Gastrocnemius medialis (tissue), 4 donors: ENCODE data around the gene THSD7A.

Experiments used
- CTCF ChIP-seq, 5 experiments: fragments of 450-650 bp in 3 of 5; fragments of 200-600 bp in 2 of 5; sonication (generic) in 2 of 5; IDR thresholded peaks in 4 of 5; conservative IDR thresholded peaks in 1 of 5; 1 replicate in 4 of 5; 2 replicates in 1 of 5; pipeline ENCODE4 v1.5.1; 2016 to 2019; ENCODE audit warnings: antibody characterized with exemption in 5 of 5, mild to moderate bottlenecking in 3 of 5, moderate library complexity in 3 of 5
- POLR2A ChIP-seq, 2 donors: fragments of 450-650 bp; IDR thresholded peaks; one replicate each; pipeline ENCODE4 v1.6.1; 2017; ENCODE audit warnings: antibody characterized with exemption in 2 of 2, mild to moderate bottlenecking in 2 of 2, moderate library complexity in 2 of 2

DNA sequence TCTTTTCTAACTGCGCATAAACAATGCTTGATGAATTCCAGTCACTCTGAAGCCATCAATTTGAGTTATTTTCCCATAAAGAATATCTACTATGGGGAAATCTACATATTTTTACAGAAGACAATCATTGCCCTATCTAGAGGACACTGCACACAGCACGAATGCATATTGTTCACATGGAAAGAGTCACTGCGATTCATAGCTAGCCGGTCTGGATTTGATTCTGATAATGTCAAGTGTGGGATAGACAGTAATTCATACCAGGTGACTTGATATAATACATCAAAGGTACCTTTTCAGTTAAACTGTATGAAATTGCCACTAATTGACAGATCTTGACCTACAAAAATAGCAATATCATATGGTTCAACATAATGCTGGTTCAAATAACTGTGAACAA, 255.7 kb downstream of the THSD7A start:
- TF ChIP-seq CTCF (IDR thresholded peaks at IDR 0.05 in 4 of 5, conservative IDR thresholded peaks at IDR 0.05 in 1 of 5) (no peak), POLR2A (IDR thresholded peaks at IDR 0.05) (no peak)
